Fibroblast of lung (primary cell): ENCODE data around the gene SOX11.

ENCODE experiments used
- EZH2 ChIP-seq: IDR thresholded peaks from 2 replicates; pipeline ENCODE4 v1.5.1; 2012; ENCODE audit warnings: low read length, control low read depth, mild to moderate bottlenecking; ENCODE audit errors: missing control alignments
- TF ChIP-seq, protein P1 (sequence below), 2 donors: IDR thresholded peaks in 1 of 2; conservative IDR thresholded peaks in 1 of 2; 1 replicate in 1 of 2; 2 replicates in 1 of 2; pipeline ENCODE4 v1.5.1; 2011 to 2012; ENCODE audit warnings: low read length in 2 of 2, control low read depth in 1 of 2, inconsistent platforms in 1 of 2, low read depth in 1 of 2, mild to moderate bottlenecking in 1 of 2

GRCh38 chr2:5748946-5749345 lies 56.8 kb downstream of the SOX11 start:
- TF ChIP-seq EZH2: no peak
- TF ChIP-seq, protein P1, sequence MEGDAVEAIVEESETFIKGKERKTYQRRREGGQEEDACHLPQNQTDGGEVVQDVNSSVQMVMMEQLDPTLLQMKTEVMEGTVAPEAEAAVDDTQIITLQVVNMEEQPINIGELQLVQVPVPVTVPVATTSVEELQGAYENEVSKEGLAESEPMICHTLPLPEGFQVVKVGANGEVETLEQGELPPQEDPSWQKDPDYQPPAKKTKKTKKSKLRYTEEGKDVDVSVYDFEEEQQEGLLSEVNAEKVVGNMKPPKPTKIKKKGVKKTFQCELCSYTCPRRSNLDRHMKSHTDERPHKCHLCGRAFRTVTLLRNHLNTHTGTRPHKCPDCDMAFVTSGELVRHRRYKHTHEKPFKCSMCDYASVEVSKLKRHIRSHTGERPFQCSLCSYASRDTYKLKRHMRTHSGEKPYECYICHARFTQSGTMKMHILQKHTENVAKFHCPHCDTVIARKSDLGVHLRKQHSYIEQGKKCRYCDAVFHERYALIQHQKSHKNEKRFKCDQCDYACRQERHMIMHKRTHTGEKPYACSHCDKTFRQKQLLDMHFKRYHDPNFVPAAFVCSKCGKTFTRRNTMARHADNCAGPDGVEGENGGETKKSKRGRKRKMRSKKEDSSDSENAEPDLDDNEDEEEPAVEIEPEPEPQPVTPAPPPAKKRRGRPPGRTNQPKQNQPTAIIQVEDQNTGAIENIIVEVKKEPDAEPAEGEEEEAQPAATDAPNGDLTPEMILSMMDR (conservative IDR thresholded peaks at IDR 0.05 in 1 of 2, IDR thresholded peaks at IDR 0.05 in 1 of 2; ENCODE audit: low read depth in 1 of 2, low read length in 2 of 2): no peak
